Gastroesophageal sphincter (tissue), 4 donors: ENCODE results near the gene CRYL1. TPM values are rescaled to one million over a fixed set of nuclear protein-coding genes. Genes with fewer than 3 reads are reported as not detected.

Experiments
- ATAC-seq: fragments of 150-250 bp; one replicate; pipeline ENCODE4 v1.9.1; 2016; ENCODE audit warnings: mild to moderate bottlenecking, moderate library complexity
- H3K27ac ChIP-seq, 4 donors: fragments of 200-600 bp; sonication (generic) in 3 of 4; 1 replicate in 3 of 4; 2 replicates in 1 of 4; pipeline ENCODE4 v1.5.1; 2016 to 2019
- H3K27me3 ChIP-seq: fragments of 200-600 bp; sonication (generic); one replicate; pipeline ENCODE4 v1.5.1; 2019
- H3K36me3 ChIP-seq, 2 donors: fragments of 200-600 bp; sonication (generic); one replicate each; pipeline ENCODE4 v1.5.1; 2019; ENCODE audit warnings: control low read depth in 1 of 2
- H3K4me1 ChIP-seq, 3 donors: fragments of 200-600 bp; sonication (generic); 1 replicate in 2 of 3; 2 replicates in 1 of 3; pipeline ENCODE4 v1.5.1; 2016 to 2019; ENCODE audit warnings: control low read depth in 2 of 3
- H3K4me3 ChIP-seq, 2 donors: fragments of 200-600 bp; sonication (generic); one replicate each; pipeline ENCODE4 v1.5.1; 2019; ENCODE audit warnings: mild to moderate bottlenecking in 1 of 2, moderate library complexity in 1 of 2
- H3K9me3 ChIP-seq, 3 donors: fragments of 200-600 bp; sonication (generic); one replicate each; pipeline ENCODE4 v1.5.1; 2017 to 2019; ENCODE audit warnings: control low read depth in 2 of 3
- EP300 ChIP-seq: sonication (generic); formaldehyde crosslinking; IDR thresholded peaks from one replicate; pipeline ENCODE4 v1.6.1; 2017; ENCODE audit warnings: antibody characterized with exemption, mild to moderate bottlenecking
- POLR2A ChIP-seq, 2 donors: fragments of 450-650 bp; IDR thresholded peaks; one replicate each; pipeline ENCODE4 v1.6.1; 2017; ENCODE audit warnings: antibody characterized with exemption in 2 of 2, mild to moderate bottlenecking in 2 of 2, moderate library complexity in 1 of 2
- POLR2AphosphoS5 ChIP-seq: sonication (generic); formaldehyde crosslinking; IDR thresholded peaks from one replicate; pipeline ENCODE4 v1.6.1; 2017; ENCODE audit warnings: antibody characterized with exemption
- WGBS, 2 donors: methylation state at CpG; one replicate each; pipeline ENCODE4 v1.1.5; 2018; ENCODE audit warnings: low coverage in 1 of 2; 5-methylcytosine and 5-hydroxymethylcytosine counted together
- total RNA-seq, 4 donors: library from RNA; depleted of rRNA; stranded (reverse); fragments of >200 nt; gene quantifications; one replicate each; pipeline ENCODE4 v1.1.0, GENCODE V29; 2016
- TF ChIP-seq, protein P1 (sequence below), 4 experiments: fragments of 200-600 bp in 2 of 4; fragments of 450-650 bp in 2 of 4; sonication (generic) in 1 of 4; IDR thresholded peaks; one replicate each; pipeline ENCODE4 v1.5.1; 2017 to 2019; ENCODE audit warnings: antibody characterized with exemption in 4 of 4, mild to moderate bottlenecking in 2 of 4, moderate library complexity in 2 of 4

CRYL1 gene
- total RNA-seq, 4 donors from 2014 or later, result 45.9 to 55.9 (median 47.0) TPM

- no peak for TF ChIP-seq EP300
- TF ChIP-seq POLR2AphosphoS5, result no peak
- 83 to 89% methylated on average over 3 of the region's 6 CpGs for WGBS, 2 donors
- Histone ChIP-seq H3K9me3 (no peaks in the 10 kb centered on the region), H3K4me3 (no peak overlapping the region), H3K36me3 (peaks cover 0 to 52% of the 10 kb centered on the region in 2 donors), H3K27ac (no peak overlapping the region), H3K4me1 (no peaks in the 10 kb centered on the region), H3K27me3 (no peaks in the 10 kb centered on the region)
- no peak for ATAC-seq
Measured at GRCh38 chr13:20473888-20474287, 51.8 kb downstream of the CRYL1 start.

GRCh38 chr13:20473139-20473538 is 52.5 kb downstream of the CRYL1 start:
- H3K4me3 ChIP-seq, result no peak overlapping the region
- no peaks in the 10 kb centered on the region for H3K9me3 ChIP-seq
- no peak for ATAC-seq
- TF ChIP-seq, protein P1, sequence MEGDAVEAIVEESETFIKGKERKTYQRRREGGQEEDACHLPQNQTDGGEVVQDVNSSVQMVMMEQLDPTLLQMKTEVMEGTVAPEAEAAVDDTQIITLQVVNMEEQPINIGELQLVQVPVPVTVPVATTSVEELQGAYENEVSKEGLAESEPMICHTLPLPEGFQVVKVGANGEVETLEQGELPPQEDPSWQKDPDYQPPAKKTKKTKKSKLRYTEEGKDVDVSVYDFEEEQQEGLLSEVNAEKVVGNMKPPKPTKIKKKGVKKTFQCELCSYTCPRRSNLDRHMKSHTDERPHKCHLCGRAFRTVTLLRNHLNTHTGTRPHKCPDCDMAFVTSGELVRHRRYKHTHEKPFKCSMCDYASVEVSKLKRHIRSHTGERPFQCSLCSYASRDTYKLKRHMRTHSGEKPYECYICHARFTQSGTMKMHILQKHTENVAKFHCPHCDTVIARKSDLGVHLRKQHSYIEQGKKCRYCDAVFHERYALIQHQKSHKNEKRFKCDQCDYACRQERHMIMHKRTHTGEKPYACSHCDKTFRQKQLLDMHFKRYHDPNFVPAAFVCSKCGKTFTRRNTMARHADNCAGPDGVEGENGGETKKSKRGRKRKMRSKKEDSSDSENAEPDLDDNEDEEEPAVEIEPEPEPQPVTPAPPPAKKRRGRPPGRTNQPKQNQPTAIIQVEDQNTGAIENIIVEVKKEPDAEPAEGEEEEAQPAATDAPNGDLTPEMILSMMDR (IDR thresholded peaks at IDR 0.05), result no peak
- TF ChIP-seq POLR2AphosphoS5 (no peak), EP300 (no peak), POLR2A (IDR thresholded peaks at IDR 0.05) (no peak)
- H3K27me3 ChIP-seq, result no peaks in the 10 kb centered on the region
- peaks cover 0 to 57% of the 10 kb centered on the region in 2 donors for H3K36me3 ChIP-seq
- H3K27ac ChIP-seq, result no peak overlapping the region
- H3K4me1 ChIP-seq, result no peaks in the 10 kb centered on the region
- WGBS, 2 donors, result 89 to 98% methylated on average over 4 to 9 of the region's 14 CpGs

DNA sequence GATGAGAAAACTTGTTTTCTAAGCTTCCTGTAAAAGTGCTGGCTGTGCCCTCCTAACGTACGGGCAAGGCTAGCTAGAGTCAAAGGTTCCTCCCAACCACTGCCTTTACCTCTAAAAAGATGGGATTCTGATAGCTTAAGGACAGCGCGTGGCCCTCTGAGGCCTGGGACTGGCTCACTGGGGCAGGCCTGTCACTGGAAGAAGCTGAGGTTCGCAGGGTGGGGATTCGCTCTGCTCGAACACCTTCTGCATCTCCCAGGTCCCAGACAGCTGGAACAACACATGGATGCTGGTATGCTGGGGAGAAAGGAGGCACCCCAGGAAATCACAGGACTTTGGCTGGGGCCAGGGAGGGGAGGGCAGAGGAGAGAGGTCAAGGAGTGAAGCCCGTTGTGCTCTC is 53.1 kb downstream of the CRYL1 start:
- 45% methylated on average over 1 of the region's 8 CpGs; no CpG with 5 or more reads in 1 of the 2 donors for WGBS, 2 donors
- H3K4me1 ChIP-seq, result no peaks in the 10 kb centered on the region
- TF ChIP-seq EP300, result no peak
- TF ChIP-seq, protein P1 (IDR thresholded peaks at IDR 0.05), result no peak
- H3K4me3 ChIP-seq, result no peak overlapping the region
- H3K27me3 ChIP-seq, result no peaks in the 10 kb centered on the region
- ATAC-seq, result no peak
- H3K9me3 ChIP-seq, result no peaks in the 10 kb centered on the region
- peaks cover 0 to 57% of the 10 kb centered on the region in 2 donors for H3K36me3 ChIP-seq
- no peak overlapping the region for H3K27ac ChIP-seq

DNA sequence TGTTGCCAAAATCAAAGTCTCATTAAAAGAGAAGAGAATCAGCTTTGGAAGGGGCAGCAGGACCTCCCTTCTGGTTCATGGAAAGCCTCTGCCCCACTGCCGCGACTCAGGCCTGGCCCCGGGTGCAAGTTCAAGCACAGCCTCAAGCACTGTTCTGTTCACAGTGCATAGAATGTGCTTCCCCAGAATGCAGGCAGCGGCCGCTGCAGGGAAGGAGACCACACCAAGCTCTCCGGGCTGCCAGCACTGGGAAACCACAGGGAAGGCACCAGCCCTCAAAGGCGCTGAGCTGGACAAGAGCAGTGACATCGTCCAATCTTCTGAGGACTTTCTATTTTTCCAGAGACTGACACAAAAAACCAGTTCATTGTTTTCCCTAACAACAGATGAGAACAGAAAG is 55.5 kb downstream of the CRYL1 start:
- no peaks in the 10 kb centered on the region for H3K9me3 ChIP-seq
- no peak overlapping the region for H3K4me3 ChIP-seq
- 60% methylated on average over 2 of the region's 8 CpGs; no CpG with 5 or more reads in 1 of the 2 donors for WGBS, 2 donors
- no peaks in the 10 kb centered on the region for H3K27me3 ChIP-seq
- ATAC-seq, result no peak
- peaks cover 0 to 36% of the 10 kb centered on the region in 2 donors for H3K36me3 ChIP-seq
- no peak overlapping the region for H3K27ac ChIP-seq
- peaks cover 0 to 12% (median 6%) of the 10 kb centered on the region in 3 donors for H3K4me1 ChIP-seq
- TF ChIP-seq, protein P1 (IDR thresholded peaks at IDR 0.05), result no peak
- TF ChIP-seq POLR2AphosphoS5, result no peak
- no peak for TF ChIP-seq EP300
- no peak for TF ChIP-seq POLR2A (IDR thresholded peaks at IDR 0.05)

DNA sequence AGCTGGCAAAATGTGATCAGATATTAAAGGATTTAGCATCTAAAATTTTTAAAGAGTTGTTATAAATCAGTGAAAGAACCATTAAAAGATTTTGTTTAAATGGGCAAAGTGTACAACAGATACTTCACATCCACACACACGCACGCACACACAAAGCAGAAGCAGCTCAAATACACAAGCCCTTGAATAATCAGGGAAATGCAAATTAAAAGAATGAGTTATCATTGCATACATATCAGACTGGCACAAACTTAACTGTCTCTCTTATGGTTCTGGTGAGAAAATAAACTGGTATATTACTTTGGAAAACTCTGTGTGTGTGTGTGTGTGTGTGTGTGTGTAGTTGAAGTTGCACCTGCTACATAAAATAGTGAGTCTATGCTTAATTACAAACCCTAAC is 59.3 kb downstream of the CRYL1 start:
- Histone ChIP-seq H3K4me1 (peaks cover 0 to 30% (median 6%) of the 10 kb centered on the region in 3 donors), H3K27ac (no peak overlapping the region), H3K9me3 (no peaks in the 10 kb centered on the region), H3K4me3 (no peak overlapping the region), H3K27me3 (no peaks in the 10 kb centered on the region), H3K36me3 (peaks cover 0 to 18% of the 10 kb centered on the region in 2 donors)
- 93 to 97% methylated on average over 2 of the region's 2 CpGs for WGBS, 2 donors
- no peak for ATAC-seq
- TF ChIP-seq, protein P1 (IDR thresholded peaks at IDR 0.05), result no peak
- TF ChIP-seq POLR2A (IDR thresholded peaks at IDR 0.05) (no peak), EP300 (no peak), POLR2AphosphoS5 (no peak)
